Dermis microvascular lymphatic vessel endothelial cell (primary cell): Measurements from ENCODE around the gene PYDC2. TPM values are rescaled to one million over a fixed set of nuclear protein-coding genes. Genes with fewer than 3 reads are reported as not detected.

ENCODE experiments used
- DNase-seq, 2 donors: peaks; one replicate each; pipeline versions ENCODE4 v3.0.0 to v3.0.0-alpha.2; 2010; ENCODE audit warnings: low read depth in 2 of 2
- total RNA-seq: library from RNA; depleted of rRNA; stranded (reverse); fragments of >200 nt; gene quantifications from 2 replicates; pipeline ENCODE4 v1.2.1, GENCODE V29; 2014

The PYDC2 gene
- total RNA-seq, result not detected in 2 replicates

DNA sequence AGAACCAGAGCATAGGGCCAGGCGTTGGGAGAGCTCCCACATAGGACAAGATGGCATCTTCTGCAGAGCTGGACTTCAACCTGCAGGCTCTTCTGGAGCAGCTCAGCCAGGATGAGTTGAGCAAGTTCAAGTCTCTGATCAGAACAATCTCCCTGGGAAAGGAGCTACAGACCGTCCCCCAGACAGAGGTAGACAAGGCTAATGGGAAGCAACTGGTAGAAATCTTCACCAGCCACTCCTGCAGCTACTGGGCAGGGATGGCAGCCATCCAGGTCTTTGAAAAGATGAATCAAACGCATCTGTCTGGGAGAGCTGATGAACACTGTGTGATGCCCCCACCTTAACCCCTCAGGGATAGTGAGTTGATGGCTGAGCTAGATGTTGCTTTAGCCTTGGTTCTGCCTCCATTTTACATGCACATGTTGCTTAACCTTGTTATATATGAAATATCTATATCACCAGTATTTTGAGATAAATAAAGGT, at the start of gene PYDC2:
TSS of gene PYDC2 (plus strand) at position 51 of the 483 bp plus-strand sequence. CDS start at position 51, 0 bp downstream.
- no peak for DNase-seq

DNA sequence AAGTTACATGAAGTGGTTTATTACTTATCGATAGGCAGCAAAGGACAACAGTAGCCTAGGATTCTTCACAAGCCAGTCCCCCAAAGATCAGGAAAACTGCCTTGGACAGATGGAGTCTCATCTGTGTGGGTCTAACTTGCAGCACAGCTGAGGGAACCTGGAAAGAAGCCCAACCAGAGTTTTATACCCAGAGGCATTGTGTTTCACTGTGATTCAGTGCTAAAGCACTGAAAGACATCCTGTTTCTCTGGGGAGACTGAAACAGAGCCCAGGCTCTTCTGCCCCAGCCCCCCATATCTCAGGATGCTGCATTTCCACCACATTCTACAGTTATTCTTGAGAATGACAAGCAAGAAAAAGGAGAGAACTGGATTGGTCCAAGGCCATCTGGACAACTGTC, 48.2 kb upstream of the PYDC2 start:
- peak in 1 of 2 donors; percentile 93 for DNase-seq

DNA sequence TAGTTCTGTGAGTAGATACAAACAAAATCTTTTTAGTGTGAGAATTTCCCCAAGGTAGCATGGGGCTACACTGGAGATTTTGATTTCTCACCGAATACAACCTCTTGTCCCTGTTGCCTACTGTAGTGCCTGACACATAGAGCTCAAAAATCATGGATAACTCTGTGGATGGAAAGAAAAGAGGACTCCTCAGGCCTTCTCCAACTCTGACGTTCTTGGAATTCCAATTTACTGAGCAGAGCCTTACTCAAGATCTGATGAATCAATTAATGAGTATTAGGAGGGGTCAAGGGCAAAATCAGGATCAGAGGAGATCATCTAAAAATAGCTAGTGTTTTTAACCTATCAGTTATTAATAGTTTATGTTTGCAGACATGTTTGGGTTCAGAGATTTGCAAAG, 46.7 kb upstream of the PYDC2 start:
- DNase-seq, result no peak

DNA sequence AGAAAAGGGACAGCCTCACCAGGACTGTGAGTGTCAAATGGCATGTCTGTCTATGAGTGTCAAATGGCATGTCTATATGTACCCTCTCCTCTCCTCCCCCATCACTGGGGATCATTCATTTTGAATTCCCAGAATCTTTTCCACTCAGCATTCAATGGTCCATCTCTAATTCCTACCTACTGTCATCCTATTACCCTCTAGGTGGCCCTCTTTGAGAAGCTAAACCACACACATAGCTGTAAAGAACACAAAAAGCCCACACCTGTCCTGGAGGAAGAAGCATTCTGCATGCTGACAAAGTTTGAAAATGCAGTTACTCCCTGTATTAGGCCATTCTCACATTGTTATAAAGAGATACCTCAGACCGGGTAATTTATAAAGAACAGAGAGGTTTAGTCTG, 46.2 kb upstream of the PYDC2 start:
- no peak for DNase-seq

DNA sequence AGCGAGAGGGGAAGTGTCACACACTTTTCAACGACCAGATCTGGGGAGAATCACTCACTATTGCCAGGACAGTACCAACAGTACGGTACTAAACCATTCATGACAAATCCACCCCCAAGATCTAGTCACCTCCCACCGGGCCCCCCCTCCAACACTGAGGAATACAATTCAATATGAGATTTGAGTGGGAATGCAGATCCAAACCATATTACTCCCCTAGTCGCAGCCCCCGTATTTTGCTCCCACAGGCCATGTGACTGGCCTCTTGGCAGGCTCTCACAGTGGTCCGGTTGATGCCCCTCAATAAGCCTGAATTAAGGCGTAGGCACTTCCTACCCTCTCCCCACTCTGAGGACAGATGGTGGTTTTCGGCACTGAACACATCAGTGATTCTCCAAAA, 45.4 kb upstream of the PYDC2 start:
- no peak for DNase-seq

DNA sequence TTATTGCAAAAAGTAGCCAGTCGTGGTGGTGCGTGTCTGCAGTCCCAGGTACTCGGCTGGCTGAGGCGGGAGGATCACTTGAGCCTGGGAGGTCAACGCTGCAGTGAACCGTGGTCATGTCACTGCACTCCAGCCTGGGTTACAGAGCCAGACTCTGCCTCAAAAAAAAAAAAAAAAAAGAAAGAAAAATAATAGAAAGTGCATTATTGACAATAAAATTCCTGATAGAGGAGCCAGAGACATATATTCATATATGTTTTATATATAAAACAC, 43.6 kb upstream of the PYDC2 start:
- no peak for DNase-seq

DNA sequence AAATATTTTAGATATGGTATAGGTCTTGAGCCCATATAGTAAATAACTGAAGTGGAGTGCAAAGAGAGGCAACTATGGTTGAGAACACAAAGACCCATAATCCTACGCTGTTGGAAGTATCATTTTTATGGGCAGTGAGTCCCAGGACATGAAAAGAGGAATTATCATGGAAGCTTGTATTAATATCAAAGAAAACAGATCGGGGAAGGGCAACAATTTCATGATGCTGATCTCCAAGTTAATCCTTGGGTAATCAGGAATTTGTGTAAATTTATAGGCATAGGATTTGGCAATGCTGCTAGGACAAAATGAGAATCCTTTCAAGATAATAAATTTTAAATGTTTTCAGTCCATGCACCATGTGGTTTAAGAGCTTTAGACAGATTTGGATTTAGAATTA, 40.2 kb upstream of the PYDC2 start:
- no peak for DNase-seq

DNA sequence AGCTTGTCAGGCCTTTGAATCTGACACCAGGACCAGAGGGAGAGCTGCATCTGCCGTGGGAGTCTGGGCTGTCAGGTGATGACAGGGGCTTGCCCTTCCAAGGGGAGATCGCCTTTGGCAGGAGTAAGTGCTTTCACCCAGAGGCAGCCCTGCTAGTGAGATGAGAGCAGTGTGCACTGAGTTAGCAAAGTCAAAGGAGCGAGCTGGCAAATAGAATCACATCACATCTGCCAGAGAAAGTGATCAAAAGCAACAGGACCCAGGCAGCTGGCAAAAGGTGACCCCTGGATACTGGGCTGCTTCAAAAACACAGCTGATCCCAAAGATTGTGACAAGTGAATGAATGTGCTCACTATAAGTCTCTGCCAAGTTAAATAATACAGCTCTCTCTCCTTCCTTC, 36.1 kb upstream of the PYDC2 start:
- DNase-seq, result no peak

DNA sequence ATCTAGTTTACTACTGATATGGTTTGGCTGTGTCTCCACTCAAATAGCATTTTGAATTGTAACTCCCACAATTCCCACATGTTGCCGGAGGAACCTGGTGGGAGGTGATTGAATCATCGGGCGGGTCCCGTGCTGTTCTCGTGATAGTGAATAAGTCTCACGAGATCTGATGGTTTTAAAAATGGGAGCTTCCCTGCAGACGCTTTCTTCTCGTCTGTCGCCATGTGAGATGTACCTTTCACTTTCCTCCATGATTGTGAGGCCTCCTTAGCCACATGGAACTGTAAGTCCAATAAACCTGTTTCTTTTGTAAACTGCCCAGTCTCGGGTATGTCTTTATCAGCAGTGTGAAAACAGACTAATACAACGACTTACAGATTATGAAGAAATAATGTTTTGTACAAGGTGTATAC, 35.6 kb upstream of the PYDC2 start:
- DNase-seq, result no peak

DNA sequence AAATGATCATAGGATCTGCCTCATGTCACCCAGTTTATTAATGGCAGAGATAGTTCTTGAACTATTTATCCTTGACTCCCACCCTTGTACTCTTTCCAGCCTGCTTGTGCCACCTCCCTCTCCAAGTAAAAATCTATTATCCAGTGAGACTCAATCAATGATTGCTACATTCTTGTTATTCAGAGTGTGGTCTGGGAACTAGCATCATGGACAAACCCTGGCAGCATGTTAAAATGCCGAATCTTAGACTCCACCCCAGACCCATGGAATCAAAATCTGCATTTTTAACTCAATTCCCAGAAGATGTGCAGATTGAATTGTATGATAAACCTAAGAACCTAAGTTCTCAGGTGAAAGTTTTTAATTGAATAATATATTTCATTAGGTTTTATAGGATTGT, 34.7 kb upstream of the PYDC2 start:
- no peak for DNase-seq

DNA sequence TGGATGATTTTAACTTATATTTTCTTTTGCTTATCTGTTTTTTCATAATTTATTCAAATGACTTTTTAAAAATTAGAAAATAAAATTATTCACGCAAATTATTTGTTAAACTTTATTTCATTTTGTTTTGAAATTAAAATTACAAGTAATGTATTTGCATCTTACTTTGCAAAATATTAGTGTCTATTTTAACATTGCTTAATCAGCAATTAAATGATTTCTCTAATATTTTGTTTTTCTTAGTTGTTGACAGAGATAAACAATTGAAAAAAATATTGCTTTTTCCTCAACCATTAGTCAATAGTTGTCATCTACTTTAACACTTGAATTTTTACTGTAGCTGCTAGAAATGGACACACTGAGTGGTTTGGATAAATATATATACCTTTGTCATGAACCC, 32.8 kb upstream of the PYDC2 start:
- no peak for DNase-seq

DNA sequence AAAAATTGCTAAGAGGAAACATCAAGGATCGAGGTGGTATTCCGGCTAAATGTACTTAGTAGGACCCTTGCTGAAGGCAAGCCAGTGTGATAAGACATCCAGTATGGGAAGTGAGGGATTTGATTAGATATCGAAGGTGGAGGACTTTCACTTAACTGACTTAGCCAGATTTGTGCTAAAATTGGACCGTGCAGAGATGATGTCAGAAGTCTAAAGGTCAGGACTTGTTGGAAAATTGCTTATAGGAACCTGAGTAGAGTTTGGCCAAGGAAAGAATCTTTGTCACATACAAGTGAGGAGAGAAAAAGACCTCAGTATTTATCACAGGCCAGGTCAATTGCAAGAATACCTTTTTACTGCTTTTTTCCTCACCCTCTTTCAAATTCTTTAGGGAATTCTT, 30.9 kb upstream of the PYDC2 start:
- no peak for DNase-seq

DNA sequence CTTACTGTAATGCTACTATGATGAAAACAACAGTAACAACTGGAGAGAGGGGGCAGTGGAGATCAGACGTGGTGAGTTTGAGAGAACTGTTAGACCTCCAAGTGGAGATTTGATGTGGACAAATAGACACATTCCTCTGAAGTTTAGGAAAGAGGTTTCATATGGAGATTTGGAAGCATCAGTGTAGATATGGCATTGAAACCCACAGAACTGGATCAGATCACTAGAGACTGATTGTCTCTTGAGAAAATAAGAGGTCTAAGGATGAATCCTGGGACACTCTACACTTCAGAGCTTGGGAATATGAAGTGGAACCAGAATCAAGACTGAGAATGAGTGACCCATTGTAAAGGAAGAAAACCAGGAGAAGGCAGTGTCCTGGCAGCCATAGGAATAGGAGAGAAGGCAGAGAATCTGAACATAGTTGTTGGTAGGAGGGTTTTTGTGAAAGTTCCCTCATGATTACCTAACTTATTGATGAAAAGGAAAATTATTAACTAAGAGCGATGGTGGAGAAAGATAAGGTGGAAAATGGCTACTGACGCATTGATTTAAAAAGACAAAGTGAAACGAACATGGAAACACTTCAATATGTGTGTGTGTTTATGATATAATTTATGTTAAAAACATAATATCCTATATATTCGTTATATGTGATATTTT, 29.7 kb upstream of the PYDC2 start:
- DNase-seq, result no peak

DNA sequence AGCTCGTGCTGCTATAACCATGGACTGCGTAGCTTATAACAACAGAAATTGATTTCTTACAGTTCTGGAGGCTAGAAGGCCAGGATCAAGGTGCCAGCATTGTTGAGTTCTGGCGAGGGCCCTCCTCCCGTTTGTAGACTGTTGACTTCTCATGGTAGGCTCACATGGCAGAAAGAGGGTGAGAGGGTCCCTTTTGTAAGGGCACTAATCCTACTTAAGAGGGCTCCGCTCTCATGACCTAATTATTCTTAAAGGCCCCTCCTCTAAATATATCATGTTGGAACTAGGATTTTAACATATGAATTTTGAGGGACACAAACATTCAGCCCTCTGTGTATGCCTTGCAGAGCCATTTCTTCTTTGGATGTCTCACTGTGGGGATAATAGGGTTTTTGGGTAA, 28.8 kb upstream of the PYDC2 start:
- DNase-seq, result no peak

DNA sequence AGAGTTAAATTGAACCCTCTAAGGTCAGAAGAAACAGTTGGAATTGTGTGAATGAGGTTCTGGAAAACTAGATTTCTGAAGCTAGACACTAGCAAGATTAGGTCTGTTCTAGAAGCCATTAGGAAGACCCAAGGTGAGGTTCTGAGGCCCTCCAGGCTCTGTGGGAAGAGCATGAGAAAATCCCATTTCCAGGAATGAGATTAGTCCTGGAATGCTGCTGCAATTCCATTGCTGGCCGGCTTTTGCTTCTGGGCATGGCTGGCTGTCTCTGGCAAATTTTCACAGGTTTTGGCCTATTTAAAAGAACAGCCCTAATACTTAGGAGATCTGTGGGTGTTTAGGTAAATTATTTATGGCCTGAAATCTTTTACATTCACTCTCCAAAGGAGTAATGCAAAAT, 26.9 kb upstream of the PYDC2 start:
- DNase-seq, result no peak

DNA sequence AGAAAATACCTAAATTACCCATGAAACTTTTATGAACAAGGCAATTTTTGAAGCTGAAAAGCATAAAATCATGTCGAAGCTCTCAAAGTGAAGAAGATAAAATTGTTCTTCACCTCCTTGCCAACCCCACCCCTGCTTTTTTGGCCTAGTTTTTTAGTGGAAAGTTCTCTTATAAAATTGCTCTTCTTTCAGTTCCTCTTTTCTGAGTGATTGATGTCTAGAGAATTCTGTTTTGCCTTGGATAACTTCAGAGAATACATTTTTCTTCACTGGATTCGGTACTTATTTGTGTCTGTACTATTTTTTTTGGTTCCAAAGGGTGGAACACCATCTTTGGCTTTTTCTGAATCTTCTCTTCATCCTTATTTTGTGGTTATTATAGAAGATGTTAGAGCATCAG, 25.0 kb upstream of the PYDC2 start:
- DNase-seq, result no peak

DNA sequence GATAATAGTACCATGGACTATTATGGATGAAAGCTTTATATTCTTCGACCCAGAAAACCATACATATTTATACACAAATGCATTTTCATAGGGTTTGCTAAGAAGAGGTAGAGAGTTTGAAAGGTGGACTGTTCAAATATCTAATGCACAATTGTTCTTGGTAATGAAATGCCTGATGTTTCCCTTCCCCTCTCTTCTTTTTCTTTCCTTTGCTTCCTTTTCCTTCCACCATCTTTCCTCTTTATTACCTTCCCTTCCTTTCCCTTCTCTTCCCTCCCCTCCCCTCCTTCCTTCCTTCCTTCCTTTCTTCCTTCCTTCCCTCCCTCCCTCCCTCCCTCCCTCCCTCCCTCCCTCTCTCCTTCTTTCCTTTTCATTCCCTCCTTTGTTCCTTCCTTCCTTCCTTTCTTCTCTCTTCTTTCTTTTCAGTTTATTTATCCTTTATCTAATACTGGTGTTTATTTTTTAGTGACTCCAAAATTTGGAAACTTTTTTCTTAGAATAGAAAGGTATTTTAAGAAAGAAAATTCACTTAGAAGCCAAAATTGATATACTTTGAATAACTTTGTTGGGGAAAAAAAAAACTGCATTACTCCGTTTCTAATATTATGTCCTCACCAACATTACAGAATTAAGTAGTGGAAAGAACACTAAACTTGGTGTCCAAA, 22.7 kb upstream of the PYDC2 start:
- DNase-seq, result no peak

DNA sequence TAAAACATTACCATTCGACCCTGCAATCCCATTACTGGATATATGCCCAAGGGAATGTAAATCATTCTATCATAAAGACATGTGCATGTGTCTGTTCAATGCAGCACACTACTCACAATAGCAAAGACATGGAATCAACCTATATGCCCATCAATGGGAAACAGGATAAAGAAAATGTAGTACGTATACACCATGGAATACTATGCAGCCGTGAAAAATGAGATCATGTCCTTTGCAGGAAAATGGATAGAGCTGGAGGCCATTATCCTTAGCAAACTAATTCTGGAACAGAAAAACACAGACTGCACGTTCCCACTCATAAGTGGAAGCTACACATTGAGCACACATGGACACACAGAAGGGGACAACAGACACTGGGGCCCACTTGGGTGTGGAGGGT, 20.4 kb upstream of the PYDC2 start:
- DNase-seq, result no peak

DNA sequence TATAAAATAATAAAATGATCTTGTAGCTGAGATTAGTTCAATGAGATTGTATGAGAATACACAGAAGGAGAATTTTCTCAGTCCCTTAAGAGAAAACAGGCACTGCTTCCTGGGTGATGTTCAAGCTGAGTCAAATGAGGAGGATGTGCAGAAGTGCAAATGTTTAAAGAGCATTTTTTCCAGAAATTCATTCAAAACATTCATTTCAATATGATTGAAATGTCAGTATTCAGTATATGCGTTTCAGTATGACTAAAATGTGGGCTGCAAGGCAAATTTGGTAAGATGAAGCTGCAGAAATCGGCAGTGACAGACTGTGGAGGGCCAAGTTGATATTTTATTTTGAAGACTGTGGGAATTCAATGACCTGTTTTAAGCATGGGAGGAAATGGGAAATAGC, 19.3 kb upstream of the PYDC2 start:
- DNase-seq, result no peak

DNA sequence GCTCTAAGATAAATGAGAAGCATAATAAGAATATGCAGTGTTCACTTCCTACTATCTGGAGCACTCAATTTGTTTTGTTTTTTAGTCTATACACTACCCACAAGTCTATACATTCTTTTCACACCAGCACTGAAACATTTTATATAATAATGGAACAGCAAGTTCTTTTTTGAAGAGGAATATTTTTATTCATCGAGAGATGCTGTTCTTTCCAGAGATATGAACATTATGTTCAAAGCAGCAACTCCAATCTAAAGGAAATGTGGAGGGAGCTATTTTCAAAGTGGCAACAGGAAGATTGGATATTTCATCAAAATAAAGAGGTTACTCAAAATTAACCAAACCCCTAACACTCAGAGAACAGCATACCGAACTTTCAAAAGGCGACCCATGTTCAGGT, 16.4 kb upstream of the PYDC2 start:
- no peak for DNase-seq

DNA sequence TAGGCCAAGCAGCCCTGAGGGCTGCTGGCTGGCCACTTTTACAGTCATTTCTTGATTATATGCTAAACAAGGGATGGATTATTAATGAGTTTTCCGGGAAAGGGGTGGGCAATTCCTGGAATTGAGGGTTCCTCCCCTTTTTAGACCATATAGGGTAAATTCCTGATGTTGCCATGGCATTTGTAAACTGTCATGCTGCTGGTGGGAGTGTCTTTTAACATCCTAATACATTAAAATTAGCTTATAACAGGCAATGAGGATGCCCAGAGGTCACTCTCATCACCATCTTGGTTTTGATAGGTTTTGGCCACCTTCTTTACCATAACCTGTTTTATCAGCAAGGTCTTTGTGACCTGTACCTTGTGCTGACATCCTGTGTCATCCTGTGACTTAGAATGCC, 11.7 kb upstream of the PYDC2 start:
- DNase-seq, result no peak

DNA sequence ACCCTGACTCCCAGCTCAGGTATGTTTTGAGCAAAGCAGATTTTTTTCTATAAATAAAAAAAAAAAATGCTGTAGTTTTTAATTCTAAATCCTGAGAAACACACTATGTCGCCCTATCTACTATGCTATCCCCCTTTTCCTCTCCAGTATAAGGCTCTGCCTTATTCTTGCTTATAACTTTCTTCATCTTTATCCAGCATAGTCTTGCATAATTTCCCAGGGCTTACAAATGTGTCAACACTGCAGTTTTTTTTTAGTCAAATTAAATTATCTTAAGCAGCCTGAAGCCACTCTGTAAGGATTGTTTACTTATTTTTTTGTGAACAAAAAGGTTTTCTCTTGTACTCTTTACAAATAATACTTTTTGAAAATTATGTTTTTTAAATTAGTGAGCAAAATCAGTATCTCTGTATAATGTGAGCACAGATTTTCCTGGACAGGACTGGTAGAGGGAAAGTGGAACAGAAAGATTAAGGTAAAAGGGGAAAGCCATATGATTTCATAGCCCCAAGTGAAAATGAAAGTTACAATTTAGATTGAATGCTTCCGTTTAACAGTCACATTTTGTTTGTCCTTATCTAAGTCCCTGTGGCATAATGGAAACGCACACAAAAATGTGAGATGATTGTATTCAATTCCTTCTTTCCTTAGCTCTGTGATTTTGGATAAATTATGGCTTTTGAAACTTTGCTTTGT, 5.6 kb upstream of the PYDC2 start:
- DNase-seq, result no peak

DNA sequence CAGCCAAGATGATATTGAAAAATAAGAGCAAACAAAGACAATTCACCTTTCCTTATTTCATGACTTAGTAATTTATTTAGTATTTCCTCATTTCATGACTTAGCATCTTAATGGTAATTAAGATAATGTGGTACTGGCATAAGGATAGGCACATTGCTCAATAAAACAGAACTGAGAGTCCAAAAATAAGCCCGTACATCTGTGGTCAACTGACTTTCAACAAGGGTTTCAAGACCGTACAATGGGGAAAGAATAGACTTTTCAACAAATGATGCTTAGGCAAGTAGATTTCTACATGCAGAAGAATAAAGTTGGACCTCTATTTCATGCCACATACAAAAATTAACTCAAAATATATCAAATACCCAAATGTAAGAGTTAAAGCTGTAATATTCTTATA, 603 bp upstream of the PYDC2 start:
- DNase-seq, result no peak
